BJ (cell line): ENCODE measurements around the gene KDM4F. TPM values are rescaled to one million over a fixed set of nuclear protein-coding genes. Genes with fewer than 3 reads are reported as not detected.

Experiments
- CTCF ChIA-PET: fragments of 350-600 bp; formaldehyde crosslinking; extraction: SDS; loops from one replicate; lab custom pipeline; 2021; ENCODE audit warnings: antibody characterized with exemption, inconsistent platforms; lab: Yijun Ruan, JAX
- POLR2A ChIA-PET: fragments of 300-600 bp; sonication (Branson Sonifier 250); formaldehyde crosslinking; extraction: SDS; loops from one replicate; lab custom pipeline; 2021; ENCODE audit warnings: antibody characterized with exemption; lab: Charles Lee
- DNase-seq: peaks from one replicate; pipeline ENCODE4 v3.0.0-alpha.2; 2011; ENCODE audit warnings: low read depth
- H3K27me3 ChIP-seq: 2 replicates; pipeline ENCODE4 v1.6.0; 2011; ENCODE audit warnings: low read length; ENCODE audit not compliant: control insufficient read depth, insufficient read depth
- H3K36me3 ChIP-seq: 2 replicates; pipeline ENCODE4 v1.5.1; 2011; ENCODE audit warnings: low read length; ENCODE audit not compliant: control insufficient read depth, insufficient read depth
- H3K4me3 ChIP-seq: 2 replicates; pipeline ENCODE4 v1.5.1; 2011; ENCODE audit warnings: low read depth, mild to moderate bottlenecking, control low read depth, low read length
- polyA plus RNA-seq: library from polyadenylated mRNA; depleted of rRNA; stranded (reverse); fragments of >200 nt; gene quantifications from 2 replicates; pipeline ENCODE4 v1.2.3, GENCODE V29; 2011; rRNA removed
- TF ChIP-seq, protein P1 (sequence below): IDR thresholded peaks from 2 replicates; pipeline ENCODE4 v1.5.1; 2011; ENCODE audit warnings: low read depth, mild to moderate bottlenecking, control low read depth, inconsistent platforms, low read length, moderate library complexity; ENCODE audit not compliant: insufficient read depth

Gene KDM4F
- polyA plus RNA-seq, 1 experiment, result not detected

DNA sequence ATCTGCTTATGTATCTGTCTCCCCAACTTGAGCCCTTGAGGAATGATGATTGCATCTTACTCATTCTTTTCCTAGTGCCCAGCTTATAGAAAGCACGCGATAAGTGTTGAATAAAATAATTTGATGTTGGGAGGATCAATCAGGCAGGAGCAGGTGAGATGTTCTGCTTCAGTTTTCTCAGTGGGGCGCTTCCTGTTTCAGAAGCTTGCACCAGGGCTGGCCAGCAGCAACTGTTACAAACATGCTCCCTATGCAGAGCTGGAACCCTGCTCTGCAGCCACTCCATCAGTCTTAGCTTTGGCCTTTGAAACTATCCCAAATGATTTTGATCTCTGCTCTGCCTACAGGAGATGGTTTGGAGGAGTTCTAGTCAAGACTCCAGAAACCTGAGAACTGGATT lies 44.3 kb downstream of the KDM4F start:
- Histone ChIP-seq H3K27me3 (no peaks in the 10 kb centered on the region), H3K4me3 (no peak overlapping the region), H3K36me3 (no peaks in the 10 kb centered on the region)
- ChIA-PET POLR2A (no interaction called here), CTCF (interaction anchor here (0.5 to 7.0 kb wide), 8 partner anchors 9 to 669 kb away, joined by 3 to 59 read pairs (median 4); partner anchors contain the start of gene SRSF8)
- no peak for DNase-seq
- TF ChIP-seq, protein P1, sequence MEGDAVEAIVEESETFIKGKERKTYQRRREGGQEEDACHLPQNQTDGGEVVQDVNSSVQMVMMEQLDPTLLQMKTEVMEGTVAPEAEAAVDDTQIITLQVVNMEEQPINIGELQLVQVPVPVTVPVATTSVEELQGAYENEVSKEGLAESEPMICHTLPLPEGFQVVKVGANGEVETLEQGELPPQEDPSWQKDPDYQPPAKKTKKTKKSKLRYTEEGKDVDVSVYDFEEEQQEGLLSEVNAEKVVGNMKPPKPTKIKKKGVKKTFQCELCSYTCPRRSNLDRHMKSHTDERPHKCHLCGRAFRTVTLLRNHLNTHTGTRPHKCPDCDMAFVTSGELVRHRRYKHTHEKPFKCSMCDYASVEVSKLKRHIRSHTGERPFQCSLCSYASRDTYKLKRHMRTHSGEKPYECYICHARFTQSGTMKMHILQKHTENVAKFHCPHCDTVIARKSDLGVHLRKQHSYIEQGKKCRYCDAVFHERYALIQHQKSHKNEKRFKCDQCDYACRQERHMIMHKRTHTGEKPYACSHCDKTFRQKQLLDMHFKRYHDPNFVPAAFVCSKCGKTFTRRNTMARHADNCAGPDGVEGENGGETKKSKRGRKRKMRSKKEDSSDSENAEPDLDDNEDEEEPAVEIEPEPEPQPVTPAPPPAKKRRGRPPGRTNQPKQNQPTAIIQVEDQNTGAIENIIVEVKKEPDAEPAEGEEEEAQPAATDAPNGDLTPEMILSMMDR, result no peak

- ChIA-PET CTCF (no interaction called here), POLR2A (no interaction called here)
- H3K4me3 ChIP-seq, result no peak overlapping the region
- no peaks in the 10 kb centered on the region for H3K36me3 ChIP-seq
- no peak for DNase-seq
- no peaks in the 10 kb centered on the region for H3K27me3 ChIP-seq
- TF ChIP-seq, protein P1, result no peak
These were observed 46.8 kb downstream of the KDM4F start for GRCh38 chr11:95095858-95096587.

DNA sequence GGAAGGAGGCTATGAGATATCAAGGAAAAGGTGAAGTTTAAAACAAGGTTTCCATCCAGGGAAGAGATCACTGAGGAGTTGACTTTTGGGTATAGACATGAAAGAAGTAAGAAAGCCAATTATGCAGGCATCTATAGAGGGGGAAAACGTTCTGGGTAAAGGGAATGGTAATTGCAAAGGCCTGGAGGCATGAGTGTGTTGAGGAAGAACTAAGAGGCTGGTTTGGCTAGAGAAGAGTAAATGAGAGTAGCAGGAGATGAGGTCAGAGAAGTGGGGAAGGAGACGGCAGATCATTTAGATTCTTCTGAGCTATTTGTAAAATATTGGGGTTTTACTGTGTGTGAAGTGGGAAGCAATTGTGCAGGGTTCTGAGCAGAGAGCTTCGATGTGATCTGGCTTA lies 48.0 kb downstream of the KDM4F start:
- DNase-seq, result no peak
- ChIA-PET POLR2A (no interaction called here), CTCF (no interaction called here)
- H3K4me3 ChIP-seq, result no peak overlapping the region
- H3K36me3 ChIP-seq, result no peaks in the 10 kb centered on the region
- TF ChIP-seq, protein P1, result no peak
- no peaks in the 10 kb centered on the region for H3K27me3 ChIP-seq

DNA sequence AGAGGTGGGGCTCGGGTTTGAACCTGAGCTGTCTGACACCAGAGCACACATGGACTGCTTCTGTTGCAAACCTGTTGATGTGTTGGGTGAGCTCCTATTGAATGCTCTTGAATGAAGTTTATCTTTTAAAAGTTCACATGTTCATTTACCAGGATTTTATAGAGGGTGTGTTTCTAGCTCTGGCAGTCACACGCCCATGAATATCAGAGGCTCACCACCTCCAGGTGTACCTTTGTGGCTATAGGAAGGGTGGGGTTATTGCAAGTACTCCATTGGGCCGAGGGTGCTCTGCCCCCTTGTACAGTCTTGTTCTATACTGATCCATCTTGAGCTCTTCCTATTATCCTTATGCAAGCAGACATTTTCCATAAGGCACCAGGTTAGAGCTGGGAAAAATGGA lies 49.6 kb downstream of the KDM4F start:
- TF ChIP-seq, protein P1, result no peak
- H3K27me3 ChIP-seq, result no peaks in the 10 kb centered on the region
- no peak for DNase-seq
- CTCF ChIA-PET, result interaction anchor here (1.4 kb wide), 1 partner anchor 10 kb away, joined by 4 read pairs; no protein-coding TSS in a partner anchor
- POLR2A ChIA-PET, result no interaction called here
- H3K4me3 ChIP-seq, result no peak overlapping the region
- no peaks in the 10 kb centered on the region for H3K36me3 ChIP-seq

- DNase-seq, result no peak
- TF ChIP-seq, protein P1, result no peak
- ChIA-PET CTCF (interaction anchor here (1.4 kb wide), 1 partner anchor 9 kb away, joined by 4 read pairs; no protein-coding TSS in a partner anchor), POLR2A (no interaction called here)
- no peaks in the 10 kb centered on the region for H3K27me3 ChIP-seq
- no peak overlapping the region for H3K4me3 ChIP-seq
- H3K36me3 ChIP-seq, result no peaks in the 10 kb centered on the region
These were observed 51.0 kb downstream of the KDM4F start for GRCh38 chr11:95100191-95100648.

Other genes starting within 250 kb of the KDM4F start
- 24.9 and 54.7 TPM in 2 replicates for gene CWC15, start 75.9 kb upstream of the KDM4F start, polyA plus RNA-seq
- 0.97 and 1.1 TPM in 2 replicates for gene KDM4D, start 75.7 kb upstream of the KDM4F start, polyA plus RNA-seq
- not detected in 2 replicates for gene KDM4E, start 24.2 kb upstream of the KDM4F start, polyA plus RNA-seq
- 18.9 and 25.7 TPM in 2 replicates for gene SRSF8, start 17.5 kb downstream of the KDM4F start, polyA plus RNA-seq
- 11.0 and 13.6 TPM in 2 replicates for gene ENDOD1, start 40.4 kb downstream of the KDM4F start, polyA plus RNA-seq
- gene SESN3, start 181.8 kb downstream of the KDM4F start, polyA plus RNA-seq, result 0.31 and 0.48 TPM in 2 replicates